ENCODE results near the gene TRIM14.

DNA sequence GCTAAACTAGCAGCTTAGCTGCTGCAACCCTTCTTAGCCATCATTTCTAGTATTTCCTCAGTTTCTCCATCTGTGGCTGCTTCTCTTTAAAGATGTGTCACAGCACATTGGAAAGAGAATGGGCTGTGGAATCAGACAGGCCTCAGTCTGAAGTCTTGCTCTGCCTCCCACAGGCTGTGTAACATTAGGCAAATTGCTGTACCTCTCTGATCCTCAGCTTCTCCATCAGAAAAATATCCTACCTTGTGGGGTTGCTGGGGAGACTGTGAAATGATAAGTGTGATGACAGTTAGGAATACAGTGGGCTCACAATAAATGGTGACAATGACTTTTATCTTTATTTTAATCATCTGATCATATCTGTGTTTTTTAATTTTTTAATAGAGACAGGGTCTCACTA, 17.5 kb upstream of the TRIM14 start:
- no peak for TF ChIP-seq CTCF (IDR thresholded peaks at IDR 0.05)
- no peak for TF ChIP-seq EP300 (IDR thresholded peaks at IDR 0.05)
- no peak for TF ChIP-seq POLR2A (IDR thresholded peaks at IDR 0.05)
